Testis (tissue), 2 donors: ENCODE data around the gene DNAJC18.

Experiments used
- POLR2A ChIP-seq: fragments of 450-650 bp; IDR thresholded peaks from one replicate; pipeline ENCODE4 v1.6.1; 2017; ENCODE audit warnings: antibody characterized with exemption, mild to moderate bottlenecking, moderate library complexity
- TF ChIP-seq, protein P1 (sequence below), 3 experiments: fragments of 450-650 bp in 2 of 3; fragments of 200-600 bp in 1 of 3; sonication (generic) in 1 of 3; IDR thresholded peaks; one replicate each; pipeline ENCODE4 v1.5.1; 2016 to 2019; ENCODE audit warnings: antibody characterized with exemption in 3 of 3, mild to moderate bottlenecking in 2 of 3, moderate library complexity in 1 of 3

DNA sequence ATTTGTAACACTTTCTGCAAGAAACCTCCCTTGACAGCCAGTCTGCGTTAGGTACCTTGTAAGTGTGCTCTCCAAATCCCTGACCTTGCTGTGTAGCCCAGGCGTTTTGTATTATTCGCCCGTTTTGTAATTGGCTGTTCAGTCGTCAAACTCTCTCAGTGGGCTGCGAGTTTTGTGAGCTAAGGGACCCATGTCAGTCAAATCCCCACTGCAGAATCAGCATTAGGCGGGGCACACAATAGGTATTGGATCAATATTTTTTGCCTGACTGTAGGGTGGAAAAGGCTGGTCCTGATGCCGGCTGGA, 665 bp downstream of the DNAJC18 start:
- TF ChIP-seq POLR2A = no peak
- TF ChIP-seq, protein P1, sequence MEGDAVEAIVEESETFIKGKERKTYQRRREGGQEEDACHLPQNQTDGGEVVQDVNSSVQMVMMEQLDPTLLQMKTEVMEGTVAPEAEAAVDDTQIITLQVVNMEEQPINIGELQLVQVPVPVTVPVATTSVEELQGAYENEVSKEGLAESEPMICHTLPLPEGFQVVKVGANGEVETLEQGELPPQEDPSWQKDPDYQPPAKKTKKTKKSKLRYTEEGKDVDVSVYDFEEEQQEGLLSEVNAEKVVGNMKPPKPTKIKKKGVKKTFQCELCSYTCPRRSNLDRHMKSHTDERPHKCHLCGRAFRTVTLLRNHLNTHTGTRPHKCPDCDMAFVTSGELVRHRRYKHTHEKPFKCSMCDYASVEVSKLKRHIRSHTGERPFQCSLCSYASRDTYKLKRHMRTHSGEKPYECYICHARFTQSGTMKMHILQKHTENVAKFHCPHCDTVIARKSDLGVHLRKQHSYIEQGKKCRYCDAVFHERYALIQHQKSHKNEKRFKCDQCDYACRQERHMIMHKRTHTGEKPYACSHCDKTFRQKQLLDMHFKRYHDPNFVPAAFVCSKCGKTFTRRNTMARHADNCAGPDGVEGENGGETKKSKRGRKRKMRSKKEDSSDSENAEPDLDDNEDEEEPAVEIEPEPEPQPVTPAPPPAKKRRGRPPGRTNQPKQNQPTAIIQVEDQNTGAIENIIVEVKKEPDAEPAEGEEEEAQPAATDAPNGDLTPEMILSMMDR (IDR thresholded peaks at IDR 0.05) = no peak
